Right cardiac atrium (tissue), 5 donors: ENCODE measurements around the gene POLR2J3. TPM values are rescaled to one million over a fixed set of nuclear protein-coding genes. Genes with fewer than 3 reads are reported as not detected.
"Not testable (repeated sequence)": the region's sequence is repeated elsewhere in the genome, so short reads cannot be mapped to it uniquely, and the experiment has no call there.

ENCODE experiments used
- ATAC-seq, 2 donors: fragments of 200-7000 bp; cut with Tn5 transposase; one replicate each; pipeline versions ENCODE4 v1.8.0 to v1.9.1; 2020; ENCODE audit warnings: moderate library complexity in 2 of 2, mild to moderate bottlenecking in 1 of 2
- DNase-seq, 3 donors: peaks; one replicate each; pipeline ENCODE4 v3.0.0-alpha.2; 2020
- H3K27ac ChIP-seq: one replicate; pipeline ENCODE4 v1.5.1; 2013; ENCODE audit warnings: mild to moderate bottlenecking, low read length, control low read depth, moderate library complexity
- H3K27me3 ChIP-seq: one replicate; pipeline ENCODE4 v1.6.1; 2013; ENCODE audit not compliant: control insufficient read depth, insufficient read depth
- H3K4me1 ChIP-seq: one replicate; pipeline ENCODE4 v1.6.1; 2013; ENCODE audit warnings: low read length; ENCODE audit not compliant: control insufficient read depth, insufficient read depth
- H3K4me3 ChIP-seq: one replicate; pipeline ENCODE4 v1.5.1; 2013; ENCODE audit warnings: low read length, control low read depth
- H3K9me3 ChIP-seq: one replicate; pipeline ENCODE4 v1.6.1; 2013; ENCODE audit warnings: low read length; ENCODE audit not compliant: control insufficient read depth
- WGBS: extraction: QIAGEN DNeasy Blood & Tissue Kit; methylation state at CpG from one replicate; pipeline ENCODE4 v1.1.7; 2013; 5-methylcytosine and 5-hydroxymethylcytosine counted together
- intact Hi-C, 4 donors: fragments of 100-400 bp; cut with DNase I; formaldehyde crosslinking; loops; one replicate each; pipeline versions ENCODE4 v1.11.0 to v1.14.0; 2022 to 2023
- polyA plus RNA-seq: library from polyadenylated mRNA; stranded (reverse); fragments of 200-250 nt; gene quantifications from one replicate; pipeline ENCODE4 v1.2.3, GENCODE V29; 2013
- total RNA-seq, 4 donors: library from RNA; stranded (reverse); fragmentation: NEBNext Ultra II Directional; extraction: Animal tissue kit (Norgen Biotek cat#: 25700); gene quantifications; one replicate each; pipeline ENCODE4 v1.2.1, GENCODE V29; 2021
- donor health status: healthy with polysubstance abuse.
- donor health status: DM: no; HTN: yes; CAD: no.
- donor health status: DM: no; HTN: no; CAD: no.
- donor health status: DM: no; HTN: yes; CAD: no; lungs with severe emphysema.
- donor health status: DM: yes; HTN: yes; CAD: no.

Gene POLR2J3
- total and polyA plus RNA-seq, 5 donors: 10.2 to 54.8 (median 12.5) TPM

DNA sequence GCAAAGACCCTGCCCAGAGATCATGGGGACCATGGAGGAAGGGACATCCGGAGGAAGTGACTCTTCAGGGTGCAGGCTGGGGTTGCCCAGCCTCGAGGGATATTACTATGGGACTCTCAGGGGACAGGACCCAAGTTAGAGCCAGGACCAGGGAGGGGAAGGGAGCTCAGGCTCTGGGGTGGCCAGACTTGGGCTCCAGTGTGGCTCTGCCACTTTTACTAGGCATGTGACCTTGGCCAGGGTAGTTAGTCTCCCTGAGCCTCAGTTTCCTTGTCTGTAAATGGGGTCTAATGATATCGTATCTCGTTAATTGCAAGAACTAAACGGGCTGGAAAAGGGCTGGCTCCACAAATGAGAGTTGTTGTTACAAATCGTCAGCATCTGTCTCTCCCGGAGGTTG, 38.1 kb upstream of the POLR2J3 start:
- ATAC-seq (peak in 1 of 2 donors; percentile 4), DNase-seq (peak in 2 of 3 donors; percentile 40 to 56)
- WGBS: no CpG with 5 or more reads among the region's 7 CpGs
- H3K4me3 ChIP-seq, H3K4me1 ChIP-seq, H3K27me3 ChIP-seq, intact Hi-C loops, H3K27ac ChIP-seq, H3K9me3 ChIP-seq: not testable (repeated sequence)

DNA sequence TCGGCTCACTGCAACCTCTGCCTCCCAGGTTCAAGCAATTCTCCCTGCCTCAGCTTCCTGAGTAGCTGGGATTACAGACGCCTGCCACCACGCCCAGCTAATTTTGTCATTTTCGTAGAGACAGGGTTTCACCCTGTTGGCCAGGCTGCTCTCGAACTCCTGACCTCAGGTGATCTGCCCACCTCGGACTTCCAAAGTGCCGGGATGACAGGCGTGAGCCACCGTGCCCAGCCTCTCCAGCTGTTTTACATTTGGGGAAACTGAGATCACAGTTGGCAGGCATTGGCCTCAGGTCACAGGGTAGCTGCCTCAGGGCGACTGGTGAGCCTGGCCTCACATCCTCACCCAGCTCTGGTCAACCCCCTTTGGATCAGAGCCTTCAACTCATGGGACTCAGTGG, 37.4 kb upstream of the POLR2J3 start:
- intact Hi-C loops, ATAC-seq, H3K27ac ChIP-seq, H3K4me3 ChIP-seq, H3K4me1 ChIP-seq, H3K9me3 ChIP-seq, H3K27me3 ChIP-seq: not testable (repeated sequence)
- WGBS: 76% methylated on average over 5 of the region's 10 CpGs
- DNase-seq: peak in 1 of 3 donors; percentile 55

DNA sequence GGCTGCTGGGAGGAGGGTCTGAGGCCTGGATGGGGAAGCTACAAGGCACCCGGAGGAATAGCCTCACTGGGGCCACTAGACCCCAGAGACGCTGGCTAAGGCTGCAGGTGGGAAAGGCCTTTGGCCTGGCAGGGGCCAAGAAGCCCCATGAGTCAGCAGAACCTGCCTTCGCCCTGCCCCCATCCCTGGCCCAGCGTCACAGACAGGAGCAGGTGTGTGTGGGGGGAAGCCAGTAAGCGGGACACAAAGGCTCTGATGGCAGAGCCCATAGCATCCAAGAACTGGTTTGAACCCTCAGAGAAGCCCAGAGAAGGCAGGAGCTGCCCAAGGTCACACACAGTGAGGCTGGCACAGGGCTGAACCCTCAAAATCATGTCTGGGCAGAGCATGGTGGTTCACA, 34.5 kb upstream of the POLR2J3 start:
- DNase-seq, H3K4me3 ChIP-seq, H3K4me1 ChIP-seq, intact Hi-C loops, H3K27me3 ChIP-seq, ATAC-seq, H3K9me3 ChIP-seq, H3K27ac ChIP-seq: not testable (repeated sequence)
- no CpG with 5 or more reads among the region's 5 CpGs for WGBS

DNA sequence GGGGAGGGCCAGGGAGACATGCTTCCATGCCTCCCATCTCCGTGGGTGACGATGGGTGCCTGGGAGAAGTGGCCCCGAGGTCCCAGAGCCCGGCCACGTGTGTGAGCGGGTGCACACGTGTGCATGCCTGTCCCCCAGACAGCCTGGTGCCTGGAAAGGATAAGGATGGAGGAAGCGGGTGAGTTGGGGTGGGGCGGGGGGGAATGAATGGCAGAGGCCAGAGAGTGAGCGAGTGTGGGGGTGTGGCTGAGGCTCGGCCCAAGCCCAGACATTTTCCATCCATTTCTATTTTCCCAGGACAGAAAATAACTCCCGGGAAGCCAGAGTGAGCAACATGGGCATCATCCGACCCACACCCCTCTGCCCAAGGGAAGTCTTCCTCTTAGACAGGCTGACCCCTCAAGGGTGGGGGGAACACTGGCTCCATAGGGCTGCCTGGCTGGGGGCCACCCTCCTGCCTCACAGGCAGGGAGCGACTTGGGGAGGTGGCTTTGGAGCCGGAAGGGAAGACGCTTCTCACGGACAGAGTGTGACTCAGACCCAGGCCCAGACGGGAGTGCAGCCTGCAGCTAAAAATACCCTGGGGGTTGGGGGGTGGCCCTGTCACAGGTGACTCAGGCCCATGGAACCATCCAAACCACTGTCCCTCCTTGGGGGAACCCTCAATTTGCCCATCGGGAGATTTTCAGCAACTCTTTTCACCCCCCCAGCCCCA, 32.2 kb upstream of the POLR2J3 start:
- H3K4me1 ChIP-seq, H3K9me3 ChIP-seq, H3K27ac ChIP-seq, H3K4me3 ChIP-seq, H3K27me3 ChIP-seq, DNase-seq, intact Hi-C loops: not testable (repeated sequence)
- peak; percentile 68 to 84 for ATAC-seq
- WGBS: 25% methylated on average over 5 of the region's 19 CpGs

DNA sequence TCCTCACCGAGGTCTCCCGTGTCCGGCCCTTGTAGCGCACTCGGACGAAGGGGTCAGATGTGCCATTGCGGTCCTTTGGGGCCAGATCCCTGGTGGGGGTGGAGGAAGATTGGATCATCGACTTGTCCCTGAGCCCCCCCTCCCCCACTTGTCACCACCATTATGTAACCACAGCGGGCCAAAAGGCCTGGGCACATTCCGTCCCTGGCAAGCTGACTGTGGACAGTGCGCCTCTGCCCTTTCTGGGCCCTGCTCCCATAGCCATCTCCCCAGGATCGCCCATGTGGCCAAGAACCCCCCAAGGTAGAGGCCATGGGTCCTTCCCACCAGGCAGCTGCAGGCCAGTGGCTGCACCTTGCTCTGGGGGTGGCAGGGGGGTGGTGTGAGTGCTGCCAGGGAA, 29.9 kb upstream of the POLR2J3 start:
- H3K27ac ChIP-seq, H3K4me1 ChIP-seq, H3K4me3 ChIP-seq, H3K9me3 ChIP-seq, H3K27me3 ChIP-seq, DNase-seq, ATAC-seq, intact Hi-C loops: not testable (repeated sequence)
- WGBS: no CpG with 5 or more reads among the region's 12 CpGs

DNA sequence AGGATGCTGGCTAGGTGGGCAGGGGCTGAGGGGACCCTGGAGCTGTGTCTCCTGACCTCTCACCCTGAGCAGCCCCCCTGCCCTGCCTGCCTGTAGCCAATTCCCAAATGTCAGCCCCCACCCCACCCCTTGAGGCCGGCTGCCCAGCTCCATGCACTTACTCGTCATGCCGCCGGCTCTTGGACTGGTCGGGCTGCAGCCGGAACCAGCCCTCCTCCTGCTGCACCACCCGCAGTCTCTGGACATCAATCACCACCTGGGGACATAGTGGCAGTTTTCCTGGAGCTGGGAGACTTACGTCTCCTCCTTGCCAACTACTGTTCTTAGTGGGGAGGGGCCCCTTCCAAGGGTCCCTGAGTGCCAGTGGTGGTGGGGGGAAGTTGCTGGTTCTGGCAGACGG, 27.3 kb upstream of the POLR2J3 start:
- intact Hi-C loops, H3K4me3 ChIP-seq, H3K9me3 ChIP-seq, DNase-seq, H3K4me1 ChIP-seq, H3K27me3 ChIP-seq, H3K27ac ChIP-seq, ATAC-seq: not testable (repeated sequence)
- WGBS: no CpG with 5 or more reads among the region's 9 CpGs

DNA sequence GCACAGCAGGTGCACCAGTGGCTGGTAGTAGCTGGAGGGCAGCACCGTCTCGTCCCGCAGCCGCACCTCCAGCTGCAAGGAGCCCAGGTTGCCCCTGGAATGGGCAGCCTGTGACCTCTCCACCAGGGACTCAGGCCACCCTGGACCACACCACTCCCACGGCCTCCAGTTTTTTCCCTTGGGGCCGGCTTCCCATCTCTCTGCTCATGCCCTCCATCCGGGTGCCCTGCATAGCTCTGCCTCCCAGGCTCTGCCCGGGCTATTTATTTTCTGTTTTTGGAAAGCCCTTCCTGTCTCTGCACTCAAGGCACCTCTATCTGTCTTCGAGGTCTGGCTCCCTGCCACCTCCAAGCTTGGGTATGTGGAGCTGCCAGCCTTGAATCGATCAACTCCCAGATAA, 23.7 kb upstream of the POLR2J3 start:
- H3K9me3 ChIP-seq, intact Hi-C loops, H3K27ac ChIP-seq, H3K4me1 ChIP-seq, H3K4me3 ChIP-seq, H3K27me3 ChIP-seq, ATAC-seq: not testable (repeated sequence)
- peak in 1 of 3 donors; percentile 60 for DNase-seq
- WGBS: 72% methylated on average over 4 of the region's 10 CpGs

DNA sequence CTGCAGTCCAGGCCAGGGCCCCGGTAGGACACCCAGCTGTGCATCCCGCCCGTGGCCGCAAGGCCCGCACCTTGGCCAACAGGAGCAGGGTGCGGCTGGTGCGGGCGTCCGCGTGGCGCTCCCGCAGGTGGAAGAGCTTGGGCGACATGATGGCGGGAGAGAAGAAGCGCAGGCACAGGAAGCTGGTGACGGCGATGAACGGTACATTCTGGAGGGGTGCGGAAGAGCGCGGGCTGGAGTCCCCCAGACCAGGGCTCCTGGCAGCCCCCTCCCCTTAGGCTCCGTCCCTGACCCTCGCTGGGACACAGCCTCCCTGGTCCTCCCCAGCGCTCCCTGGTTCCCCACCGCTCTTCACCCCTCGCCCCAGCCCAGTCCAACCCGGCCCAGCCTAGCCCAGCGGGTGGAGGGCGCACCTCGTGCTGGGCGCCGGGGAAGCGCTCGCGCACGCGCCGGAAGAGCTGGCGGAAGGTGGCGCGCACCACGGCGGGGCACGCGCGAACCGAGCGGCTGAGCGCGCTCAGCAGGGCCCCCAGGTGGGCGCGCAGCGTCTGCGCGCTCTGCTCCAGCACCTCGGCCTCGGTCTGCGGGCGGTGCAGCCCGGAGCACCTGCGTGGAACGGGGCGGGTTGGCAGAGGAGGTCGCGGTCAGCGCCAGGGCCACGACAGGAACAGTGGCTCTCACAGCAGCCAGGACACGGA, 21.4 kb upstream of the POLR2J3 start:
- H3K4me1 ChIP-seq, H3K27ac ChIP-seq, H3K4me3 ChIP-seq, H3K9me3 ChIP-seq, H3K27me3 ChIP-seq, intact Hi-C loops, DNase-seq: not testable (repeated sequence)
- ATAC-seq: peak; percentile 38 to 44
- no CpG with 5 or more reads among the region's 68 CpGs for WGBS

DNA sequence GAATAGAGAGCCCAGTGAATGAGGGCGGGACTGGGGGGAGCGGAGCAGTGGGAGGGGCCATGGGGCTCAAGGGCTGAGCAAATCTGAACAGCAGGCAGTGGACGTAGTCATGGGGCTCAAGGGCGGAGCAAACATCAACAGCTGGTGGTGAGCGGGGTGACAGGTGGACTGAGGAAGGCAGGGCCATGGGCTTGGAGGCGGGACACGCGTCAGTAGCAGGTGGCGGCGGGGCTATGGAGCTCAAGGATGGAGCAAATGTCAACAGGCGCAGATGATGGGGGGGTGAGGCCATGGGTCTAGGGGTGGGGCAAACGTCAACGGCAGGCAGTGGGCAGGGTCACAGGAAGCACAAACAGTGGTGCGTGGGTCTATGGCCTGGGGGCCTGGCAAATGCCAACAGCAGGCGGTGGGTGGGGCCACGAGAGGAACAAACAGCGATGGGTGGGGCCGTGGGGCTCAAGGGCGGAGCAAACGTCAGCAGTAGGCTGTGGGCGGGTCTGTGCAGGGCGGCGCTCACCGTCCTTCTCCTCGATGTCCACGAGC, 20.2 kb upstream of the POLR2J3 start:
- H3K27me3 ChIP-seq, H3K4me3 ChIP-seq, H3K4me1 ChIP-seq, intact Hi-C loops, H3K9me3 ChIP-seq, H3K27ac ChIP-seq: not testable (repeated sequence)
- 30% methylated on average over 6 of the region's 26 CpGs for WGBS
- DNase-seq (peak; percentile 14 to 77 (median 57)), ATAC-seq (peak; percentile 86 to 88)

DNA sequence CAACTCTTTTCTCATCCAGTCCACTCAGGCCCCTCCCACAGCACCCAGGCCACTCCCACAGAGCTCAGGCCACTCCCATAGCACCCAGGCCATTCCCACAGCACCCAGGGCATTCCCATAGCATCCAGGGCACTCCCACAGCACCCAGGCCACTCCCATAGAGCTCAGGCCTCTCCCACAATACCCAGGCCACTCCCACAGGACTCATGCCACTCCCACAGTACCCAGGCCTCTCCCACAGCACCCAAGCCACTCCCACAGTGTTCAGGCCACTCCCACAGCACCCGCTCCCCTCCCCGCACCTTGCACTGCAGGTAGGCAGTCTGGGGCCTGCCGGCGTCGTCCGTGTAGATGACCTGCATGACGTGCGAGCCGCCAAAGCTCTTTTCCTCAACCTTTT, 17.5 kb upstream of the POLR2J3 start:
- DNase-seq, H3K9me3 ChIP-seq, H3K4me1 ChIP-seq, intact Hi-C loops, H3K27me3 ChIP-seq, H3K4me3 ChIP-seq, H3K27ac ChIP-seq: not testable (repeated sequence)
- ATAC-seq: peak; percentile 38 to 69
- WGBS: no CpG with 5 or more reads among the region's 9 CpGs

DNA sequence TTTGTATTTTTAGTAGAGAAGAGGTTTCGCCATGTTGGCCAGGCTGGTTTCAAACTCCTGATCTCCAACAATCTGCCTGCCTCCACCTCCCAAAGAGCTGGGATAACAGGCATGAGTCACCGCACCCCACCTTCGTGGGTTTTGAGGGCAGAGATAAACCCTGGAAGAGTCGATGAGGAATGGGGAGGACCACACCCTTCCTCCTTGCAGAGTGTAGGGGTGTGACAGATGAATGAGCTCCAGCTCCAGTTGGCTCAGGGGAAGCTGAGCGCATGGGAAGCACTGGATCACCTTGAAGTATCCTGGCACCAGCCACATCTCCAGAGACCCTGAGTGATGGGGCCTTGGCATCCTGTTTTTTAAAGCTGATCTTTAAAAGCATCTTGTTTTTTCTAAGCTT, 11.1 kb upstream of the POLR2J3 start:
- H3K4me1 ChIP-seq, H3K9me3 ChIP-seq, H3K27me3 ChIP-seq, DNase-seq, H3K4me3 ChIP-seq, H3K27ac ChIP-seq, intact Hi-C loops: not testable (repeated sequence)
- peak in 1 of 2 donors; percentile 40 for ATAC-seq
- WGBS: no CpG with 5 or more reads among the region's 5 CpGs
